Measurements from ENCODE around the gene CDH4.

CDH4 gene

GRCh38 chr20:61768571-61769285 is 516.7 kb downstream of the CDH4 start:
- no peak overlapping the region for H3K27ac ChIP-seq (ENCODE audit: low read depth in 2 of 2, low read length in 2 of 2)
- H3K4me1 ChIP-seq (ENCODE audit: control insufficient read depth in 2 of 2, insufficient read depth in 2 of 2, low read length in 2 of 2), result no peaks in the 10 kb centered on the region
- no peak overlapping the region for H3K9ac ChIP-seq (ENCODE audit: low read depth in 1 of 2, low read length in 2 of 2)
- H3K36me3 ChIP-seq (ENCODE audit: control insufficient read depth in 2 of 2, insufficient read depth in 2 of 2, low read length in 2 of 2), result no peaks in the 10 kb centered on the region
- no peaks in the 10 kb centered on the region for H3K9me3 ChIP-seq (ENCODE audit: control insufficient read depth in 2 of 2, low read length in 2 of 2)
- no peak overlapping the region for H3K4me3 ChIP-seq (ENCODE audit: low read length in 2 of 2)
- H3K27me3 ChIP-seq (ENCODE audit: control insufficient read depth in 2 of 2, insufficient read depth in 2 of 2, low read length in 2 of 2), result no peaks in the 10 kb centered on the region

GRCh38 chr20:61769286-61769832 is 517.3 kb downstream of the CDH4 start:
- no peak overlapping the region for H3K4me3 ChIP-seq (ENCODE audit: low read length in 2 of 2)
- no peaks in the 10 kb centered on the region for H3K9me3 ChIP-seq (ENCODE audit: control insufficient read depth in 2 of 2, low read length in 2 of 2)
- no peaks in the 10 kb centered on the region for H3K27me3 ChIP-seq (ENCODE audit: control insufficient read depth in 2 of 2, insufficient read depth in 2 of 2, low read length in 2 of 2)
- no peaks in the 10 kb centered on the region for H3K4me1 ChIP-seq (ENCODE audit: control insufficient read depth in 2 of 2, insufficient read depth in 2 of 2, low read length in 2 of 2)
- no peak overlapping the region for H3K27ac ChIP-seq (ENCODE audit: low read depth in 2 of 2, low read length in 2 of 2)
- no peaks in the 10 kb centered on the region for H3K36me3 ChIP-seq (ENCODE audit: control insufficient read depth in 2 of 2, insufficient read depth in 2 of 2, low read length in 2 of 2)
- H3K9ac ChIP-seq (ENCODE audit: low read depth in 1 of 2, low read length in 2 of 2), result no peak overlapping the region

- Histone ChIP-seq H3K27me3 (ENCODE audit: control insufficient read depth in 2 of 2, insufficient read depth in 2 of 2, low read length in 2 of 2) (no peaks in the 10 kb centered on the region), H3K9ac (ENCODE audit: low read depth in 1 of 2, low read length in 2 of 2) (no peak overlapping the region), H3K4me3 (ENCODE audit: low read length in 2 of 2) (no peak overlapping the region), H3K4me1 (ENCODE audit: control insufficient read depth in 2 of 2, insufficient read depth in 2 of 2, low read length in 2 of 2) (no peaks in the 10 kb centered on the region), H3K36me3 (ENCODE audit: control insufficient read depth in 2 of 2, insufficient read depth in 2 of 2, low read length in 2 of 2) (no peaks in the 10 kb centered on the region), H3K27ac (ENCODE audit: low read depth in 2 of 2, low read length in 2 of 2) (no peak overlapping the region), H3K9me3 (ENCODE audit: control insufficient read depth in 2 of 2, low read length in 2 of 2) (no peaks in the 10 kb centered on the region)
Observed at GRCh38 chr20:61770113-61770585, 518.1 kb downstream of the CDH4 start.

GRCh38 chr20:61771805-61772350 is 519.8 kb downstream of the CDH4 start:
- no peak overlapping the region for H3K9ac ChIP-seq (ENCODE audit: low read depth in 1 of 2, low read length in 2 of 2)
- no peaks in the 10 kb centered on the region for H3K27me3 ChIP-seq (ENCODE audit: control insufficient read depth in 2 of 2, insufficient read depth in 2 of 2, low read length in 2 of 2)
- H3K27ac ChIP-seq (ENCODE audit: low read depth in 2 of 2, low read length in 2 of 2), result no peak overlapping the region
- H3K9me3 ChIP-seq (ENCODE audit: control insufficient read depth in 2 of 2, low read length in 2 of 2), result no peaks in the 10 kb centered on the region
- no peaks in the 10 kb centered on the region for H3K4me1 ChIP-seq (ENCODE audit: control insufficient read depth in 2 of 2, insufficient read depth in 2 of 2, low read length in 2 of 2)
- H3K4me3 ChIP-seq (ENCODE audit: low read length in 2 of 2), result no peak overlapping the region
- H3K36me3 ChIP-seq (ENCODE audit: control insufficient read depth in 2 of 2, insufficient read depth in 2 of 2, low read length in 2 of 2), result no peaks in the 10 kb centered on the region

DNA sequence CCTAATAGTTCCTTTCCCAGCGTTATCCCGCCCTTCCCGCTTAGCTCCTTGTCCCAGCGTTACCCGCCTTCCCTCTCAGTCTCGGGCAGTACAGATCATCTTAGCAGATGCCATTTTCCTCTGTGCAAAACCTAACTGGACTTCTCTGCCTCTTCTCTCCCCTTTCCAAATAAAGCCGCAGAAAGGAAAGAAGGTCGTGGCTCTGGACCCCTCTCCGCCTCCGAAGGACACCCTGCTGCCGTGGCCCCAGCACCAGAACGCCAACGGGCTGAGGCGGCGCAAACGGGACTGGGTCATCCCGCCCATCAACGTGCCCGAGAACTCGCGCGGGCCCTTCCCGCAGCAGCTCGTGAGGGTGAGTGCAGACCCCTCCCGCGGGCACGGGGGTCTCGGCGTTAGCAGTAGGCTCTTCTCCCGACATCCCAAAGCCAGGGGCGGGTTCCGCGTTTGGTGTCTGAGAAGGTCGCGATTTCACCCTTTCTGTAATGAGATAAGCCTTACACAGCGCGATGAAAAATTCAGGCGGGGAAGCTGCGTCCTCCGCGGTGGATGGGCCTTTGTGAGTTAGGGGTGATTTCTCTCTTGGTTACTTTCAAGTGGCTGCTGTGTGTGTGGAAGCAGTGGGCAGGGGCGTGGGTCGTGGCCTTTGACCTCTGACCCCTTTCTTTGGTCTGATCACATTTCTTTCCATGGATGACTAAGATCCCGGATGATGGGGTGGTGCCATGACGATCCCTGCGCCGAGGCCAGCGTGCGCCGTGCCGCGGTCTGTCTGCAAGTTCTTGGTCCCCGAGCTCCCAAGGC is 521.0 kb downstream of the CDH4 start:
- Histone ChIP-seq H3K36me3 (ENCODE audit: control insufficient read depth in 2 of 2, insufficient read depth in 2 of 2, low read length in 2 of 2) (no peaks in the 10 kb centered on the region), H3K27me3 (ENCODE audit: control insufficient read depth in 2 of 2, insufficient read depth in 2 of 2, low read length in 2 of 2) (no peaks in the 10 kb centered on the region), H3K27ac (ENCODE audit: low read depth in 2 of 2, low read length in 2 of 2) (no peak overlapping the region), H3K4me1 (ENCODE audit: control insufficient read depth in 2 of 2, insufficient read depth in 2 of 2, low read length in 2 of 2) (no peaks in the 10 kb centered on the region), H3K9ac (ENCODE audit: low read depth in 1 of 2, low read length in 2 of 2) (no peak overlapping the region), H3K9me3 (ENCODE audit: control insufficient read depth in 2 of 2, low read length in 2 of 2) (no peaks in the 10 kb centered on the region), H3K4me3 (ENCODE audit: low read length in 2 of 2) (no peak overlapping the region)

- Histone ChIP-seq H3K36me3 (ENCODE audit: control insufficient read depth in 2 of 2, insufficient read depth in 2 of 2, low read length in 2 of 2) (no peaks in the 10 kb centered on the region), H3K27me3 (ENCODE audit: control insufficient read depth in 2 of 2, insufficient read depth in 2 of 2, low read length in 2 of 2) (no peaks in the 10 kb centered on the region), H3K27ac (ENCODE audit: low read depth in 2 of 2, low read length in 2 of 2) (no peak overlapping the region), H3K4me1 (ENCODE audit: control insufficient read depth in 2 of 2, insufficient read depth in 2 of 2, low read length in 2 of 2) (no peaks in the 10 kb centered on the region), H3K9ac (ENCODE audit: low read depth in 1 of 2, low read length in 2 of 2) (no peak overlapping the region), H3K9me3 (ENCODE audit: control insufficient read depth in 2 of 2, low read length in 2 of 2) (no peaks in the 10 kb centered on the region), H3K4me3 (ENCODE audit: low read length in 2 of 2) (no peak overlapping the region)
Observed at GRCh38 chr20:61773926-61774587, 522.0 kb downstream of the CDH4 start.

- no peaks in the 10 kb centered on the region for H3K36me3 ChIP-seq (ENCODE audit: control insufficient read depth in 2 of 2, insufficient read depth in 2 of 2, low read length in 2 of 2)
- H3K4me1 ChIP-seq (ENCODE audit: control insufficient read depth in 2 of 2, insufficient read depth in 2 of 2, low read length in 2 of 2), result no peaks in the 10 kb centered on the region
- no peak overlapping the region for H3K4me3 ChIP-seq (ENCODE audit: low read length in 2 of 2)
- no peaks in the 10 kb centered on the region for H3K27me3 ChIP-seq (ENCODE audit: control insufficient read depth in 2 of 2, insufficient read depth in 2 of 2, low read length in 2 of 2)
- no peaks in the 10 kb centered on the region for H3K9me3 ChIP-seq (ENCODE audit: control insufficient read depth in 2 of 2, low read length in 2 of 2)
- no peak overlapping the region for H3K27ac ChIP-seq (ENCODE audit: low read depth in 2 of 2, low read length in 2 of 2)
- H3K9ac ChIP-seq (ENCODE audit: low read depth in 1 of 2, low read length in 2 of 2), result no peak overlapping the region
Observed at GRCh38 chr20:61775423-61775822, 523.4 kb downstream of the CDH4 start.

GRCh38 chr20:61776491-61777075 is 524.5 kb downstream of the CDH4 start:
- no peak overlapping the region for H3K4me3 ChIP-seq (ENCODE audit: low read length in 2 of 2)
- H3K27me3 ChIP-seq (ENCODE audit: control insufficient read depth in 2 of 2, insufficient read depth in 2 of 2, low read length in 2 of 2), result no peaks in the 10 kb centered on the region
- no peaks in the 10 kb centered on the region for H3K4me1 ChIP-seq (ENCODE audit: control insufficient read depth in 2 of 2, insufficient read depth in 2 of 2, low read length in 2 of 2)
- no peaks in the 10 kb centered on the region for H3K36me3 ChIP-seq (ENCODE audit: control insufficient read depth in 2 of 2, insufficient read depth in 2 of 2, low read length in 2 of 2)
- H3K9ac ChIP-seq (ENCODE audit: low read depth in 1 of 2, low read length in 2 of 2), result no peak overlapping the region
- no peak overlapping the region for H3K27ac ChIP-seq (ENCODE audit: low read depth in 2 of 2, low read length in 2 of 2)
- H3K9me3 ChIP-seq (ENCODE audit: control insufficient read depth in 2 of 2, low read length in 2 of 2), result no peaks in the 10 kb centered on the region

GRCh38 chr20:61777773-61778494 is 525.9 kb downstream of the CDH4 start:
- H3K9me3 ChIP-seq (ENCODE audit: control insufficient read depth in 2 of 2, low read length in 2 of 2), result no peaks in the 10 kb centered on the region

More at GRCh38 chr20:61777773-61778494, 525.9 kb downstream of the CDH4 start:
- H3K27ac ChIP-seq (ENCODE audit: low read depth in 2 of 2, low read length in 2 of 2), result no peak overlapping the region
- no peak overlapping the region for H3K9ac ChIP-seq (ENCODE audit: low read depth in 1 of 2, low read length in 2 of 2)
- H3K36me3 ChIP-seq (ENCODE audit: control insufficient read depth in 2 of 2, insufficient read depth in 2 of 2, low read length in 2 of 2), result no peaks in the 10 kb centered on the region
- no peaks in the 10 kb centered on the region for H3K27me3 ChIP-seq (ENCODE audit: control insufficient read depth in 2 of 2, insufficient read depth in 2 of 2, low read length in 2 of 2)
- no peak overlapping the region for H3K4me3 ChIP-seq (ENCODE audit: low read length in 2 of 2)
- H3K4me1 ChIP-seq (ENCODE audit: control insufficient read depth in 2 of 2, insufficient read depth in 2 of 2, low read length in 2 of 2), result no peaks in the 10 kb centered on the region

Measured in mucosa of rectum (tissue), 2 donors.